Measurements from ENCODE around the gene STK39. TPM values are rescaled to one million over a fixed set of nuclear protein-coding genes. Genes with fewer than 3 reads are reported as not detected.
A peak's percentile ranks its signal among the peaks of the same experiment; 100 is the strongest.

Gene STK39
- total and polyA plus RNA-seq, 2 of the 4 experiments (the other 2 are of a cell fraction): 11.8 to 16.4 TPM

DNA sequence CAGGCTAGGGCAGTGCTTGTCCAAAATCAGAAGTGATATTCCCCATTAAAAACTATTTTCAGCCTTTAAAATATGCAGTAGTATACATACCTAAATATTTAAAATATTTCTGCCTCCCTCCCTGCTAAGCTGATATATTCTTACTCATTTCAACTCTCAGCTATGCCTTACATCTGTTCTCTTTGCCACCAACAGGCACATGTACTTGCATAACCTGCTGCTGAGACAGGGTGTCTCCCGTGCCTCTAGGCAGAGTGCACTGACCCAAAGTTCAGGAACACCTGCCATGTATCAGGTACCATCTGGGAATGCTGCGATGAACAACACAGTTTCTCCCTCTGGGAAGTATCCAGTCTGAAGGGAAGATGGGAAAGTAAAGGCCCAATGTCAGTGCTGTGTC is 91.7 kb downstream of the STK39 start:
- POLR2A ChIA-PET (ENCODE audit: unreplicated experiment): no interaction called here
- peak; percentile 42 for DNase-seq
- CTCF ChIA-PET: interaction anchor here (0.7 to 1.1 kb wide), 2 partner anchors 72 to 138 kb away, joined by 3 to 7 read pairs; no protein-coding TSS in a partner anchor

More for the DNA sequence above, 91.7 kb downstream of the STK39 start:
- intact Hi-C loops (cut with micrococcal nuclease) (loop anchor here (1.0 kb wide), 2 partner anchors 91 to 138 kb away; no protein-coding TSS in a partner anchor), in situ Hi-C loops (cut with MboI; ENCODE audit: low sequenced_read_pairs) (no loop called here), dilution Hi-C loops (cut with HindIII; ENCODE audit: low sequenced_read_pairs, unreplicated experiment) (no loop called here)
- BruUV-seq (replicated peaks): no TSS peak
- peak overlapping the region; percentile 55; the same call in 1 of the 2 replicates for H3K23ac ChIP-seq (ENCODE audit: low read depth, low read length)
- peak overlapping the region; percentile 30; the same call in 1 of the 2 replicates for H2BK20ac ChIP-seq (ENCODE audit: low read depth, low read length)
- H3K4ac ChIP-seq (ENCODE audit: low read depth, low read length): peak overlapping the region; percentile 62
- no peak overlapping the region for H3K4me3 ChIP-seq (ENCODE audit: insufficient read depth, low read depth, low read length)
- H3K4me1 ChIP-seq (ENCODE audit: control insufficient read depth, insufficient read depth, low read length): peaks cover 15% of the 10 kb centered on the region
- WGBS, 2 experiments (ENCODE audit: extremely low coverage in 2 of 2, insufficient read length in 1 of 2): no CpG with 5 or more reads among the region's 2 CpGs
- peak overlapping the region; percentile 61 for H2BK5ac ChIP-seq (ENCODE audit: low read depth, low read length, poor library complexity, severe bottlenecking)
- peak overlapping the region; percentile 55; the same call in 1 of the 2 replicates for H2BK120ac ChIP-seq (ENCODE audit: low read depth, low read length)
- H3K79me1 ChIP-seq (ENCODE audit: low read depth in 1 of 2, low read length in 2 of 2): peaks cover 21 to 58% of the 10 kb centered on the region in 2 experiments
- peaks cover 5% of the 10 kb centered on the region for H3K36me3 ChIP-seq (ENCODE audit: control insufficient read depth, insufficient read depth, low read length)
- H2AK9ac ChIP-seq (replicated peaks; ENCODE audit: low read depth, low read length, poor library complexity): no peak overlapping the region
- H3K27ac ChIP-seq (ENCODE audit: insufficient read depth, low read length): peak overlapping the region; percentile 32; the same call in 1 of the 2 replicates
- peaks cover 10% of the 10 kb centered on the region; the same call in 1 of the 2 replicates for H4K20me1 ChIP-seq (ENCODE audit: insufficient read depth, low read length)
- ATAC-seq (ENCODE audit: low read depth): peak; percentile 76
- H2AFZ ChIP-seq (replicated peaks; ENCODE audit: low read length, poor library complexity): no peak overlapping the region
- H3K56ac ChIP-seq (ENCODE audit: extremely low read depth, insufficient read depth, low read length): no peak overlapping the region
- H3K4me2 ChIP-seq (ENCODE audit: low read depth, low read length): peak overlapping the region; percentile 52; the same call in 1 of the 2 replicates
- no peak for TF ChIP-seq CEBPB (IDR thresholded peaks at IDR 0.05; ENCODE audit: low read depth, low read length)
- TF ChIP-seq, protein P1, sequence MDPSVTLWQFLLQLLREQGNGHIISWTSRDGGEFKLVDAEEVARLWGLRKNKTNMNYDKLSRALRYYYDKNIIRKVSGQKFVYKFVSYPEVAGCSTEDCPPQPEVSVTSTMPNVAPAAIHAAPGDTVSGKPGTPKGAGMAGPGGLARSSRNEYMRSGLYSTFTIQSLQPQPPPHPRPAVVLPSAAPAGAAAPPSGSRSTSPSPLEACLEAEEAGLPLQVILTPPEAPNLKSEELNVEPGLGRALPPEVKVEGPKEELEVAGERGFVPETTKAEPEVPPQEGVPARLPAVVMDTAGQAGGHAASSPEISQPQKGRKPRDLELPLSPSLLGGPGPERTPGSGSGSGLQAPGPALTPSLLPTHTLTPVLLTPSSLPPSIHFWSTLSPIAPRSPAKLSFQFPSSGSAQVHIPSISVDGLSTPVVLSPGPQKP (IDR thresholded peaks at IDR 0.05; ENCODE audit: borderline replicate concordance, low read depth, low read length): no peak
- peak; percentile 42; the same call in 1 of the 2 replicates for TF ChIP-seq BHLHE40 (IDR thresholded peaks at IDR 0.05; ENCODE audit: low read depth, low read length)
- no peak for TF ChIP-seq CHD1 (IDR thresholded peaks at IDR 0.05; ENCODE audit: low read depth, low read length)
- 0 out of 3 replicates have a peak overlapping the region, but pooled peaks have one; percentile 4 for H2BK15ac ChIP-seq (ENCODE audit: low read depth, low read length)
- H3K14ac ChIP-seq (replicated peaks; ENCODE audit: low read depth, low read length): no peak overlapping the region; the same call in 1 of the 2 replicates
- peak overlapping the region in 1 of 2 experiments; percentile 1; a peak in 1 of 4 replicates for H4K8ac ChIP-seq (ENCODE audit: low read depth in 2 of 2, low read length in 2 of 2)
- H4K5ac ChIP-seq (ENCODE audit: low read depth, low read length): peak overlapping the region; percentile 58; the same call in 1 of the 2 replicates
- H4K91ac ChIP-seq (ENCODE audit: insufficient read depth, low read depth, low read length): peak overlapping the region; percentile 56; the same call in 1 of the 2 replicates
- H3K9me3 ChIP-seq (ENCODE audit: control insufficient read depth, insufficient read depth, low read length): no peaks in the 10 kb centered on the region
- H3K18ac ChIP-seq (ENCODE audit: low read depth, low read length): peak overlapping the region; percentile 68
- H2AK5ac ChIP-seq (ENCODE audit: low read depth, low read length): 0 out of 2 replicates have a peak overlapping the region, but pooled peaks have one; percentile 40
- no peaks in the 10 kb centered on the region for H3K27me3 ChIP-seq (ENCODE audit: control insufficient read depth, insufficient read depth, low read length)
- H3K9me1 ChIP-seq (ENCODE audit: insufficient read depth, low read length): peaks cover 24% of the 10 kb centered on the region
- no peak overlapping the region for H3K9ac ChIP-seq (ENCODE audit: low read depth, low read length)
